SU-DHL-6 (cell line): ENCODE results near the gene EPHB2.

Experiments used
- EZH2phosphoT487 ChIP-seq: fragments of 200-600 bp; sonication (generic), shearing (Covaris generic); conservative IDR thresholded peaks from 2 replicates; pipeline ENCODE4 v1.6.1; 2018; ENCODE audit warnings: mild to moderate bottlenecking, antibody characterized with exemption, low read length, moderate library complexity, mixed read lengths
- TF ChIP-seq, protein P1 (sequence below): fragments of 200-600 bp; sonication (generic); IDR thresholded peaks from one replicate; pipeline ENCODE4 v1.5.1; 2017; ENCODE audit warnings: antibody characterized with exemption, mild to moderate bottlenecking, low read length, moderate library complexity; ENCODE audit not compliant: insufficient read depth, poor library complexity, severe bottlenecking

DNA sequence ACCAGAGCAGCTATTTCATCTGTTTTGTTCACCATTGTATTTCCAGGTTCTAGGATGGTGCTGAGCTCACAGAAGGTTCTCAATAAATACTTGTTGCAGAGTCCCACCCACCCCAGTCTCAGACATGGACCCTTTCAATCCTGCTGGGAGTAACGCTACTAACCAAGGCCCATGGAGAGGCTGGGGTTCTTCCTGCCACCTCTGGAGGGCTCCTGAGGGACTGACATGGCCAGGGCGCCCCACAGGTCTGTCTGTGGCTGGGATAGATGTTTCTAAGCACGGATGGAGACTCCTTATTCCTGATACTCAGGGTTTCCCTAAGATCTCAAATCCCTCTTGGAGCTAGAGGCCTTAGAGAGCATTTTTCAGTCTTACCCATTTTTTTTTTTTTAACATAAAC lies 87.4 kb downstream of the EPHB2 start:
- TF ChIP-seq, protein P1, sequence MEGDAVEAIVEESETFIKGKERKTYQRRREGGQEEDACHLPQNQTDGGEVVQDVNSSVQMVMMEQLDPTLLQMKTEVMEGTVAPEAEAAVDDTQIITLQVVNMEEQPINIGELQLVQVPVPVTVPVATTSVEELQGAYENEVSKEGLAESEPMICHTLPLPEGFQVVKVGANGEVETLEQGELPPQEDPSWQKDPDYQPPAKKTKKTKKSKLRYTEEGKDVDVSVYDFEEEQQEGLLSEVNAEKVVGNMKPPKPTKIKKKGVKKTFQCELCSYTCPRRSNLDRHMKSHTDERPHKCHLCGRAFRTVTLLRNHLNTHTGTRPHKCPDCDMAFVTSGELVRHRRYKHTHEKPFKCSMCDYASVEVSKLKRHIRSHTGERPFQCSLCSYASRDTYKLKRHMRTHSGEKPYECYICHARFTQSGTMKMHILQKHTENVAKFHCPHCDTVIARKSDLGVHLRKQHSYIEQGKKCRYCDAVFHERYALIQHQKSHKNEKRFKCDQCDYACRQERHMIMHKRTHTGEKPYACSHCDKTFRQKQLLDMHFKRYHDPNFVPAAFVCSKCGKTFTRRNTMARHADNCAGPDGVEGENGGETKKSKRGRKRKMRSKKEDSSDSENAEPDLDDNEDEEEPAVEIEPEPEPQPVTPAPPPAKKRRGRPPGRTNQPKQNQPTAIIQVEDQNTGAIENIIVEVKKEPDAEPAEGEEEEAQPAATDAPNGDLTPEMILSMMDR, result no peak
- TF ChIP-seq EZH2phosphoT487, result no peak
